GM21360 (cell line): ENCODE measurements around the gene MEX3B.
"Not testable (repeated sequence)": the region's sequence is repeated elsewhere in the genome, so short reads cannot be mapped to it uniquely, and the experiment has no call there.

Source experiments
- ATAC-seq: cut with Tn5 transposase; IDR thresholded peaks from one replicate; pipeline ENCODE4 v1.9.1; 2021; ENCODE audit warnings: mild to moderate bottlenecking, moderate library complexity; ENCODE audit not compliant: unreplicated experiment

MEX3B gene

DNA sequence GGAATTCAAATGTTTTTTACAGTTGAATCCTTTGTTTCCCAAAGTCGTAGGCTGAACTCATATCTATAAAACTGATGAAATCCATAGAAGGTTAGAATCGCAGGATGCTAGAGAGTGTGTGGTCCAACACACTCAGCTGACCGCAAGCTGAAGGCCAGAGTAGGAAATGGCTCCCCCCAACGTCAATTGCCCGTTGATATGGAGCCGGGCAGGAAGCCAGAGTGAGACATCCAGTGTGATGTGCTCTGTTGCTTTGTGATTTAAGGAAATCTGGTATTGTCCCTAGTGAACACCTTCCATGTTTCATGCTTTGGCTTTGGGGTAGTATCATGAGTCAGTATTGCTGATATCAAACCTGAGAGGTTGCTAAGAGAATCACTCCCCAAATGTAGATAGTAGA is 5.8 kb upstream of the MEX3B start:
- no peak for ATAC-seq

DNA sequence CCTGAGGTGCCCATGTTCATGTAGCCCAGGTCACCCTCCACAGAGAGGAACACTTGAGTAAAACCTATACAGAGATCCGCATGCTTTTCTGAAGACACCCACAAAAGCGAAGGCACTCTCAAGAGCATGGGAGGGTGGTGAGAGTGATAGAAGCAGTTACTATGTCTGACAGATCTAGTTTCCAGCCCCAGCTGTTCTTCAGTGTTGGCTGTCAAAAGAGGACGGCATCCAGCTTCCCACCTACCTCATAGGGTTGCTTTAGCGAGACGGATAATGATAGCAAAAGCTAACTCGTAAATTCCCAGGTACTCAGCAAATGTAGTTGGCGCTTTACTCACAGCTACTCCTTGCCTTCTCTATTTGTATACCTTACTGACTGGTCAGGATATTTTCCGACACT is 3.0 kb upstream of the MEX3B start:
- no peak for ATAC-seq

DNA sequence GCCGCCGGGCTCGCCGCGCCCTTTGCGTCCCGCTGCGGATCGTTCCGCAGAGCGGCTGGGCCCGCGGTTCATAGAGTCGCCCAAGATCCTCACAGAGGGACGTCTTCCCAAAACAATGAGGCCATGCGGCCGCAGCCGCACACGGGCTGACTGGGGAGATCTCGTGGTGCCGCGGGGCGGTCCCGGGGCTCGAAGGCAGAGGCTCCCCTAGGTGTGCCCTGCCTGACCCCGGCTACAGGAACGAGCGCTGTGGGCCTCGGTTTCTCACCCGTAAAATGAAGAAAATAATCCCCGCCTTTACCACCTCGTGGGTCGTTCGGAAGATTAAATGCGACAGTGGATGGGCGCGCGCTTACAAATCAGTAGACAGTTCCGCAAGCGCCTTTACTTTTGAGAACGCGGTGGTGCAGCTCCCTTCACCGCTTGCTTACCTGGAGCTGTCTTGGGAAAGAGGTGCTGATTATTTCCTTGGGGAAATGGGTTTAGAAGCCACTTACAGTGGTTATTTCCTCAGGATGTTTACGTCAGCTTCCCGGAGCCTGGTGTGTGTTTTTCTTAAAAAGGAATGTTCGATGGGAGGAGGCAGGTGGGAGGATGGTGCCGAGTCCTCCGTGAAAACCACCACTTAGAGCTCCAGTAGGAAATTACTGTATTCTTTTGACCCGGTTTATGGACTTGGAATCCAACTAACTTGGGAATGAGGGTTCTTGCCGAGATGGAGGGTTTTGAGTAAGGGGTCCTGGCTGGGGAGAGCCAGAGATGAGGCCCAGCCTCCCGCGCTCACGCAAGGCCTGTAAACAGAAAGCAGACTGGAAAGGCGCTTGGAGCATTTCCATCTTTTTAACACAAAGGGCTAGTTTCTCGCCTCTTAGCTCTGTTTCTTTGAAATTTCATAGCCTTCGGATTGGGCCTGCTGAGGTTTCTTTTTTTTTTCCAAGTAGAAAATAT is 1.9 kb upstream of the MEX3B start:
- no peak for ATAC-seq

DNA sequence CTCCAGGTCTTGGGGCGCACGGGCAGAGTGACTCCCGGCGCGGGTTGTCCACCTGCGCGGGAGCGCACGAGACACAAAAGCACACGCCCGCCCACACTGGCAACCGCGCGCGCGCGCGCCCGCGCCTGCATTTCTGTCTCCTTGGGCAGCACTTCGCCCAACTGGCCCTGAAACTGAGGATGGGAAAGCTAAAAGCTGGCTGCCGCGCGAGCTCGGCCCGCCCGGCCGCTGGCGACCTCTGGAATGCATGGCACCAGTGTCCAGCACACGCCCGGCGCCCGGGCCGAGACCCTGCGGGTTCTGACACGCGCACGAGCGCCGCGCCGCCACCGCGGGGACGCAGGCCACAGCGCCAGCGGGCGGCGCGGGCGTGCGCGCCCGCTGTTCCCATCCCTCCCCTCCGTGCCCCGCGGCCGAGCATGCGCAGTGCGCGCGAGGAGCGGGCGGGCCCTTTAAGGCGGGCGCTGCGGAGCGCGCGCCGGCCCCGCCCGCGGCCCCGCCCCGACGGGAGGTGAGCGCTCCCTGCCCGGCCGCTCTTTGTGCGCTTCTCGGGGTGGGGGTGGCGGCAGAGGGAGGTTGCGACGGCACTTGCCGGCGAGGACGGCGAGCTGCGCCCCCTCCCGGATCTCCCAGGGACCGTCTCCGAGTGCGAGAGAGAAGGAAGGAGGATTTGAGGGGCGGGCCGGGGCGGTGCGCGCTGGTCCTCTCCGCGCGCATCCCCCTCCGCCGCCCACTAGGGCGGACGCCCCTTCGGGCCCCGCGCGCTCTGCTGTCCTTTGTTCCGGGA is 1.0 kb upstream of the MEX3B start:
- peak; percentile 65 for ATAC-seq

DNA sequence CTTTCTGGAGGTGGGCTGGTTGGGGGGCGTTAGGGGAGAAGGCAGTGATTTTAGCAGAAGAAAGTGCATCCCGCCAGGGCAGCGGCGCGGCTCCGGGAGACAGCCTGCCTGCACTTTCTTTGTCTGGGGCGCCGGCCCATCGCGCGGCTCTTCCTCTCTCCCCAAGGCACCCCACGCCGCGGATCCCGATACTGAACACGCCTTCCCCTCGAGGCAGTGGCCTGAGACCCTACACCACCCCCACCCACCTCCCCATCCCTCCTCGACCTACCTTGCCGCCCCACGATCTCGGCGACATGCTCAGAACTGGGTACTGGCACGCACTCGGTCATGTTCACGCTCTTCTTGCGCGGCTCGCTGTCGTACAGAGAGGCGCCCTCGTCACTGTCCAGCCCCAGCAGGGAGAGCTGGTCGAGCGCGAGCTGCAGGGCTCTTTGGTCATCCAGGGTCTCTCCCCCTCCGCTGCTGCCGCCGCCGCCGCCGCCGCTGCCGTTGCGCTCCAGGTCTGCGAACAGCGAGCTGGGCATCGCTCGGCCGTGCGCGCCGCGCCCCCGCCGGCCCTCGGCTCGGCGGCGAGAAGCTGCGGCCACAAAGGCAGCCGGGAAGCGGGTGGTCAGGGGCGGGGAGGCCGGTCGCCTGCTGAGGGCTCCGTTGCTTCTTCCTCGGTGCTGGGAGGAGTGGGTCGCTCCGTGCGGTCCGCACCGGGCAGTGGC is 483 bp downstream of the MEX3B start:
- ATAC-seq, result peak; percentile 0

DNA sequence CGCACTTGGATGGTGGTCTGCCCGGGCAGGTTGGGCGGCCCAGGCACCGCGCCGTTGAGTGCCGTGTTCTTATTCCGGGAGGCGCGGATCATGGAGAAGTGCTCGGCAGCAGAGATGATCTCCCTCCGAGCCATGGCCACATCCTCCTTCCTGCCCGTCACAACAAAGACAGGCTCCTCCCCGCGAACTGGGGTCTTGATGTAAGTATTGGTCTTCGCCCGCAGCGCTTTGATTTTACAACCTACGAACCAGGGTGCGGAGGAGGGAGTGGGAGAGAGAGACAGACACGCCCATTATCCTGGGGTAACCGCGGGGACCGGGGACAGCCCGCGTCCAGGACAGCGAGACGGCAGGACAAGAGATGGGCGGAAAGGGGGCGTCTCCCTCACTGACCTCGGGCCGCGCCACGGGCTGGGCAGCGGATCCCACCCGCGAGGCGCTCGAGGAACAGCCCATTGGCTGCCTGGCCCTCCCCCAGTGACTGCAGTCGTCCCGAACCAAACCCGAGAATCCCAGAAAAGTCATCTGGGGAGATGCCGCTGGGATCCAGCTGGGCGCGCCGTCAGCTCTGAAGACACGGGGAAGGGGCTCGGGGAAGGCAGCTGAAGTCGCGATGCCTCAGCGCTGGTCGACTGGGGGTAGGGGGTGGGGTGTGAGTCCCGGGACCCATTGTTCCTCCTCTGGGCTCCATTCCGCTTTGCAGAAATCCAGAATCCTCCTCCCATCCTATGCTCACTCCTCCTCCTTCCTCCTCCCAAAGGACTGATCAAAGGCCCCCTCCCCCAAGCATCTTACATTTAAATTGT is 1.2 kb downstream of the MEX3B start:
- no peak for ATAC-seq

DNA sequence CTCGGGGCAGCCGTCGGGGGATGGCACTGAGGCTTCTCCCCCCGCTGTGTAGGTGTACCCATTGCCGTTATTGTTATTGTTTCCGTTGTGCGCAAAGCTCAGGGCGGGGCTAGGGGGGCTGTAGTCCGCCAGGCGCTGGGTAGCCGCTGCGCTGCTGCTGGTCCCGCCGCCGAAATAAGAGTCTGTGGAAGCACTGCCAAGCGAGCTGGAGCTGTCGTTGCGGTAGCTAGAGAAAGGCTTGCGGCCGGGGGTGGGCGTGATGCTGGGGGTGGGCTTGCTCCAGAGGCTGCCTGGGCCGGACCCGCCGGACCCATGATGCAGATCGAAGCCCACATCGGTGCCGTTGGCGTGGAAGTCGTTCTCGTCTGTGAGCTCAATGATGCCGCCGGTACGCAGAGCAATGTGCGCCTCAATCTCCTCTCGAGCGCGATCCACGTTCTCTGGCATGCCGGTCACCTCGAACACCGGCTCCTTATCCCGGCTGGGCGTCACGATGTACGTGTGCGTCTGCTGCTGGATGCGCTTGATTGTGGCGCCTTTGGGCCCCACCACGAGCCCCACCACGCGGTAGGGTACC is 1.9 kb downstream of the MEX3B start:
- ATAC-seq, result no peak

DNA sequence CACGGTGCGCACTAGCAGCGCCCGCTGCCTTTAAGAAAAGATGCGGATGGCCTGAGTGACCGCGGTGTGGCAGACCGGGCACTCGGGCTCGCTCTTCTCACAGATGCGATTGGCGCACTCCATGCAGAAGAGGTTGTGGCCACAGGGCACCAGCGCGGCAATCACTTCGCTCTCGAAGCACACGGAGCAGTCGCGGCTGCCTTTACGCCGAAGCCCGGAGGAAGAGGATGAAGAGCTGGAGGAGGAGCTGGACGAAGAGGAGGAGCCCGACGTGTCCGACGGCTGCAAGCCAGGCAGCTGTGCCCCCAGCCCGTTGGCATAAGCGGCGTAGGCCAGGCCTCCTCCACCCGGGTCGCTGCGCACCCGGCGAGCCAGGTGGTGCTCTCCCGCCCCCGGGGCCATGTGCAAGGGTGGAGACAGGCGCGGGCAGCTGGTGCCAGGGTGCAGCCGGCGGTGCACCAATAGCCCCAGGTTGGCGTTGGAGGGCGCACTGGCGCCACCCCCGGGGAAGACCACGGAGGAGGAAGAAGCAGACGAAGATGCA is 2.6 kb downstream of the MEX3B start:
- ATAC-seq, result no peak

DNA sequence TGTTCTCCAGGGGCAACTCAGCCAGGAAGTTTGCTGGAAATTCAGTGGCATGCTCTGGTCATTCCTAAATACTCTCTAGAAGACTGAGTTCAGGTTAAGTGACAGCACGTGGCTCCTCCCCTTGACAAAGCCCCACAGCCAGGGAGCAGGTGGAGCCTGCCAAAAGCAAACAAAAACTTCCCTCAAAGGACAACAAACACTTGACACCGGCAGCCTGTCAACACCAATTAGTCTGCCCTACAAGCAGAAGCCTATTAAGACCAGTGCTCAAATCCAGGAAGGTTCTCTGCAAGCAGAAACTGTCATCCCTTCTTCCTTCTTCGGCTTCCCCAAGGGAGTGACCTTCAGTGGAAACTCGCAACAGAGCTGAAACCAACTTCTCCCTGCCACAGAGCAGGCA is 5.0 kb downstream of the MEX3B start:
- no peak for ATAC-seq

DNA sequence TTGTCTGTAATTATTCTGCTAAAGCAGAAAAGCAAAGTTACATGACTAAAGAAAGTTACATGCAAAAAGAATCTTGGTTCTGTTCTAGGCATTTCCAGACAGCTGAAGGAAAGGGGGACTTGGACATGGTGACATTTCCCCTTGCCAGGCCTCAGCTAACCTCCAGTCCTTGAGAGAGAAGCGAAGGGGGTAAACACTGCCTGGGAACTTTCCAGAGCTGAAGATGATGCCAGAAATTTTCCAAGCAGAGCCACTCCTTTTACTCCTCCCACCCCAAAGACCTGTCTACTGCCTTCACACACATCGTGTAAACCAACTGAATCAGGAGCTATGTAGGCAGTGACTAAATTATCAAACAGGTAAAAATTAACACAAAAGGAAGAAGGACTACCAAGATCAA is 5.4 kb downstream of the MEX3B start:
- ATAC-seq, result no peak

DNA sequence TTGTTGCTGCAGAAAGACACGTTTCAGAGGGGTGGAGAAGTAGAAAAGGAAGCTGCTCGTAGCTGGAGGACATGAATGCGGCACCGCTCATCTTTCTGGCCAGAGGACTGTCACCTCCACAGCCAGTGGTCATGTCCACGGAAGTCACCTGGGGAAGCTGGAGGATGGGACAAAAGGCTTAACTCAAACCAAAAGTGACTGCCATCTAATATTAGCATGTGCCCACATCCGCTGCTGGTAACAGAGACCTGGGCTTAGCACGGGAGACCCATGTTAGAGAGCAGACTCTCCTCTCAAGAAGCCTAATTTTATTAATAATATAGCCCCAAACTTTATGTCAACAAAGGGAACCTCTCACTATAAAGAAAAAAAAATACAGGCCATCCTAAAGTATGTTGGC is 5.9 kb downstream of the MEX3B start:
- ATAC-seq, result no peak

DNA sequence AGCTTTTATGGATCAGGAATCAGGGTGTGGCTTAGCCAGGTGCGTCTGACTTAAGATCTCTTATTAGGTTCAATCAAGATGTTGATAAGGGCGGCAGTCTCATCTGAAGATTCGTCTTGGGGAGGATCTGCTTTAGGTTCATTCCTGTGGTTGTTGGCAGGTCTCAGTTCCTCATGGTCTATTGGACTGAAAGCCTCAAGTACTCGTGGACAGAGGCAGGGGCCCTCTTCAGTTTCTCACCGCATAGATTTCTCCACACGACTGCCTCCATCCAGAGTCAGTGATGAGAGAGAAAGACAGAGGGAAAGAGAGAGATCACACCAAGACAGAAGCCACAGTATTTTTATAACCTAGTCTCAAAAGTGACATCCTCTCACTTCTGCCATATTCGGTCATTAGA is 9.4 kb downstream of the MEX3B start:
- no peak for ATAC-seq

DNA sequence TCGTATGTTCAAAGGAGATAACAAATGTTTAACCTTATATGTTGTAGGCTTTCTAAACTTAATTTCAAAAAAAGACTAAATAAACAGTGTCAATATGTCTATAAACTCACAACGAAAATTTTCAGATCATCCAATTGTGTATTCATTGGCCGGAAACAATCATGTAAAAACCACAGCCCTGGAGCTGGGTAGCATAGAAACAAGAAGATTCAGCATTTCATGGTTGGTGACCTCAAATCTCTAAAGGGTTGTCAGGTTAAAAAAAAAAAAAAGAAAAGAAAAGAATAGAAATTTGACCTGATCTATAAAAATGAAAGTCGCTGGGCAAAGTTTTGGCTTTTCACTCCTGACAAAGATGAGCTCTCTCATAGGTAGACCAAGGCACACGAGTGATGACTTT is 13.9 kb downstream of the MEX3B start:
- no peak for ATAC-seq

DNA sequence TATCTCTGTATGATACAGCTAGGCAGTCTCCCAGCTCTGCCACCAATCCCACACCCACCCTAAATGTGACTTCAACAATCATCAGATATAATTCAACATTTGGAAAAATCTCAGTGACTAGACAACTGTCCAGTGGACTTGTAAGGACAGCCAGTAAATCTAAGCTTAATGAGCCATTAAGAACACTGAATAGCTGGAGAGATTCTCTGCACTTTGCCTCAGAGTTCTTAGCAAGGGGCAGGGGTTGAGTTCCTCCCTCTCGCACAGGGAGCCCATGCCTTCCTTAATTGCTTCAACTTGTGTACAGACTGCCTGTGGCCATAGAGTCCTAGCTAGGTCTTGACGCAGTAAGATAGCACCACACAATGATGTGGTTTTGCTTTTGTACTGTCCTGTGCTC is 15.6 kb downstream of the MEX3B start:
- ATAC-seq, result no peak

DNA sequence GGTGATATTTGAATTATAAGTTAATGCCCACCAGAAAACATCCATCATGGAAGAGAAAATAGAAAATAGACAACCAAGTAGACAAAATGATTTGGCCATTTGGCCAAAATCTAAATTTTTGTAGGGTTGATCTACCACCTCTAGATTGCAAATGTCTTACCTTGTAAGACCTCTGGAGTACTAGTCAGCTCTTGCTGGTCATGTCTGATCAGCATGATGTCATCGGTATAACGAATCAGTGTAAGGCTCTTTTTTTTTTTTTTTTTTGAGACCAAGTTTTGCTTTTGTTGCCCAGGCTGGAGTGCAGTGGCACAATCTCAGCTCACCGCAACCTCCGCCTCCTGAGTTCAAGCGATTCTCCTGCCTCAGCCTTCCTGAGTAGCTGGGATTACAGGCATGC is 17.7 kb downstream of the MEX3B start:
- not testable (repeated sequence) for ATAC-seq

DNA sequence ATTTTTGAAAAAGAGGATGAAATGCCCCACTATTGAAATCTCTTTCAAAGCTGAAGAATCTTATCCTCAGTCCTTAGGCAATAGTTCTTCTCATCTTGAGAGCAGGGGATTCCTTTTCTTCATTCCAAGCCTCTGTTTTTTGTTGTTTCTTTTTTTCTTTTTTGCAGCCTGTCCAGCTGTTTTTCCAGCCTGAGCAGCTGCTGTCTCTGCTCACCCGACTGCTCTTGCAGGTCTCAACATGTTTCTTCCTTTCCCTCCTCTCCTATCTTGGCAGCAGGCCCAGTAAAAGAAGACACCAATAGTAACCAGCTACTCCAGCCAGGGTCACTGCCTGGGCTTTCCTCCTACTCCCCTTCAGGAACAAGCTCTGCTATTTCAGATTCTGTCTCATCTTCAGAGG is 23.8 kb downstream of the MEX3B start:
- ATAC-seq, result no peak

DNA sequence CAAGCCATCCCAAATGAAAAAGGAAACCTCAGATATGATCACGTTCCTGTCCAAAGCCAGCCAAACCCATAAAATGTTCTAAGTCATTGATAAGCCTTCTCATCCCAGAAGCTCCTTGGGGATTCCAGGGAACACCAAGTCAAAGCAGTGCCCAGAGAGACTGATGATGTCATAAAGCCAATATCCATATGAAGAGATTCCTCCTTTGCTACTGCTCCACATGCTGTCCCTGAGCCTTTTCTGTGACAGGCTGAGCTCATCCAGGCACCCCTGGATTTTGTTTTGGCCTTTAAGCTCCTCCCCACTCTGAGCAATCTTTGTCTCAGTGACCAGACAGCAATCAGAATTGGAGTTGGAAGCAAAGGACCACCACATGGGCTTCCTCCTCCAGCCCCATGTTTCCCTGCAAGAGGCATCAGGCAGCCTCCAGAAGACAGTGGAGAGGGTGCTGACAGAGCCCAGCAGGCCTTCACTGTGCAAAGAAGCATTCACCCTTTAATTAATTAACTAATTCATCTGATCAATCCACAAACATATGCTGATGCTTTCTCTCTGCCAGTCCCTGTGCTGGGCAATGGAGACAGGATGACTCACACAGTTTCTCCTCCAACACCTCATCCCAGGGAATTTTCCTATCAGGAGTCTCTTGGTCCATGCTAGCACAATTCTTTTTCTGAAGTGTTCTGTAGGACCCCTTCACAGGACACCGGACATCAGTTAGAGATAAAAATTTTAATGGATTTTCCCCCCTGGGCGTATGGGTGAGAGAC is 25.0 kb downstream of the MEX3B start:
- ATAC-seq, result no peak

DNA sequence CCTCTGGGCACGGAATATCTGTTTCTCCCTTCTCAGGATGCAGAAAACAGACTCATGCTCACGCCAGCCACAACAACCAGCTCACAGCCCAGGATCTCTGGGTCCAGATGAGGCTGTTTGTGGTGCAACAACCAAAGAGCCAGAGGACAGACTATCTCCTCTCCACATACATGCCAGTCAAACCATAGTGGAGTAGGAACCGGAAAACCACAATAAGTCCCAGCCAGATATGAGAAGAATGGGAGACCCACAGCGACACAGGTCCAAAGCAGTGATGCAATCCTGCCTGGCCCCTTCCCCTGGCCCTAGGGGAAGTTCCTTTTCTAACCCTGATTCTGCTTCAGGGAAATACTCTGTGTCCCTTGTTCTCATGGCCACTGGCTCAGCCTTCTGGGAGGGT is 27.6 kb downstream of the MEX3B start:
- ATAC-seq, result no peak

DNA sequence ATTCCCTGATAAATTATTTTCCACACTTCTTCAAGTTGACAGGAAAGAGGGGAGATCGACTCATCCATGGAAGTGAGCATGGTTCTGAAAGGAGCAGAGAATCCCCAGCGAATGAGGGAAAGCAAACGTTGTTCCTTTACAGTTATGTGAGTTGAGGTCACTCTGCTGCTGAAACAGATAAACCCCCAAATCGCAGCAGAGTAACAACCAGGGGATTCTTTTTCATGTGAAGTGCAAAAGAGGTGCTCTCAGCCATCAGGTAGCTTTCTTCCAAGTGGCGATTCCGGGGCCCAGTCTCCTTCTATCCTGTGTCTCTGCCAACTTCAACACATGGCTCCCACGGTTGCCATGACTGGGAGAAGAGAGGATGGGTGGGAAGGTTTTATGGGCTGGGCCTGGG is 28.2 kb downstream of the MEX3B start:
- ATAC-seq, result no peak
